C4-2B (cell line): ENCODE data around the gene COA1.
"Not testable (repeated sequence)": the region's sequence is repeated elsewhere in the genome, so short reads cannot be mapped to it uniquely, and the experiment has no call there.

Experiments
- H3K27ac ChIP-seq: fragments of 450-650 bp; 2 replicates; pipeline ENCODE4 v1.5.1; 2017
- ZFX ChIP-seq: fragments of 450-650 bp; IDR thresholded peaks from 2 replicates; pipeline ENCODE4 v1.6.1; 2017
- TF ChIP-seq, protein P1 (sequence below): fragments of 450-650 bp; conservative IDR thresholded peaks from 2 replicates; pipeline ENCODE4 v1.5.1; 2017; ENCODE audit warnings: mild to moderate bottlenecking

Gene COA1

GRCh38 chr7:43735403-43735801, 6.1 kb upstream of the COA1 start:
- no peak for TF ChIP-seq ZFX
- no peak overlapping the region for H3K27ac ChIP-seq

GRCh38 chr7:43734575-43735332, 5.4 kb upstream of the COA1 start:
- not testable (repeated sequence) for H3K27ac ChIP-seq

DNA sequence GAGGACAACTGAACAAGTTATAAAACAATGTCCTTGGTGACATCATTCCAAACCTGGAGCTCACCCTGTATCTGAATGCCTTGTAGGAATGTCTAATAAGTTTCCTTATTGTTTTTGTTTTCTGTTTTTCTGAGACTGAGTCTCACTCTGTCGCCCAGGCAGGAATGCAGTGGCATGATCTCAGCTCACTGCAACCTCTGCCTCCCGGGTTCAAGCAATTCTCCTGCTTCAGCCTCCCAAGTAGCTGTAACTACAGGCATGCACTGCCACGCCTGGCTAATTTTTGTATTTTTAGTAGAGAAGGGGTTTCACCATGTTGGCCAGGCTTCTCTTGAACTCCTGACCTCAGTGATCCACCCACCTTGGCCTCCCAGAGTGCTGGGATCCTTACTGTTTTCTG, 2.2 kb upstream of the COA1 start:
- H3K27ac ChIP-seq = not testable (repeated sequence)

- TF ChIP-seq, protein P1, sequence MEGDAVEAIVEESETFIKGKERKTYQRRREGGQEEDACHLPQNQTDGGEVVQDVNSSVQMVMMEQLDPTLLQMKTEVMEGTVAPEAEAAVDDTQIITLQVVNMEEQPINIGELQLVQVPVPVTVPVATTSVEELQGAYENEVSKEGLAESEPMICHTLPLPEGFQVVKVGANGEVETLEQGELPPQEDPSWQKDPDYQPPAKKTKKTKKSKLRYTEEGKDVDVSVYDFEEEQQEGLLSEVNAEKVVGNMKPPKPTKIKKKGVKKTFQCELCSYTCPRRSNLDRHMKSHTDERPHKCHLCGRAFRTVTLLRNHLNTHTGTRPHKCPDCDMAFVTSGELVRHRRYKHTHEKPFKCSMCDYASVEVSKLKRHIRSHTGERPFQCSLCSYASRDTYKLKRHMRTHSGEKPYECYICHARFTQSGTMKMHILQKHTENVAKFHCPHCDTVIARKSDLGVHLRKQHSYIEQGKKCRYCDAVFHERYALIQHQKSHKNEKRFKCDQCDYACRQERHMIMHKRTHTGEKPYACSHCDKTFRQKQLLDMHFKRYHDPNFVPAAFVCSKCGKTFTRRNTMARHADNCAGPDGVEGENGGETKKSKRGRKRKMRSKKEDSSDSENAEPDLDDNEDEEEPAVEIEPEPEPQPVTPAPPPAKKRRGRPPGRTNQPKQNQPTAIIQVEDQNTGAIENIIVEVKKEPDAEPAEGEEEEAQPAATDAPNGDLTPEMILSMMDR = no peak
- no peak for TF ChIP-seq ZFX
- peak overlapping the region; percentile 86 for H3K27ac ChIP-seq
Measured at GRCh38 chr7:43729924-43730248, 563 bp upstream of the COA1 start.

DNA sequence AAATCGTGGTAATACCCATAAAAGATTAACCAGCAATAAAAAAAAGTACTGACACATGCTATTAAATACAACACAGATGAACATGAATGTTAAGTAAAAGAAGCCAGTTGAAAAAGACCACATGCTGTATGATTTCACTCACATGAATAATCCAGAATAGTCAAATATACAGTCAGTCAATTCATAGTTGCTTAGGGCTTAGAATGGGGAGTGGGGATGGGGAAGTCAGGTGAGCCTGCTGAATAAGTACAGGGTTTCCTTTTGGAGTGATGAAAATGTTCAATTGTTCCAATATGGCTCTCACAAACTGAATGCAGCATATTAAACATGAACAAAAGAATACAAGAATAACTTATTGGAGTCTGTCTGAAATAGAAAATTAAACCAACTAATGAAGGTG, 1.8 kb downstream of the COA1 start:
- H3K27ac ChIP-seq = no peak overlapping the region
- TF ChIP-seq ZFX = no peak
- TF ChIP-seq, protein P1 = no peak

- H3K27ac ChIP-seq = no peak overlapping the region
- TF ChIP-seq, protein P1 = no peak
- TF ChIP-seq ZFX = no peak
Measured at GRCh38 chr7:43727003-43727402, 2.3 kb downstream of the COA1 start.

DNA sequence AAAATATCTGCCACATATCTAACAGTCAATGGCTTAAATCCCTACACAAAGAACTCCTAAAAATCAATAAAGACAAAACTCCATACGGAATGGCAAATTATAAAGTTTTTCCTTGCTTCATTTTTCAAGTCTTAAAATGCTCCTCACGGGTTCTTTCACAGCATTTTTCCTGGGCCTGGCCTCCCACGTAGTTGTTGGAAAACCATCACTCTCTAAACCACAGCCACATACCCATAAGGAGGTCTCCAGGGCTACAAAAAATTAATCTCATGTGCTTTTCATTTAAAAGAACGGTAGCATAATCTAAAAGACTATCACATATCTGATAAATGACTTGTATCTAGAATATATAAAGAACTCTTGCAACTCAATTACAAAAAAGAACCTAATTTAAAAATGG, 2.9 kb downstream of the COA1 start:
- TF ChIP-seq, protein P1 = no peak

DNA sequence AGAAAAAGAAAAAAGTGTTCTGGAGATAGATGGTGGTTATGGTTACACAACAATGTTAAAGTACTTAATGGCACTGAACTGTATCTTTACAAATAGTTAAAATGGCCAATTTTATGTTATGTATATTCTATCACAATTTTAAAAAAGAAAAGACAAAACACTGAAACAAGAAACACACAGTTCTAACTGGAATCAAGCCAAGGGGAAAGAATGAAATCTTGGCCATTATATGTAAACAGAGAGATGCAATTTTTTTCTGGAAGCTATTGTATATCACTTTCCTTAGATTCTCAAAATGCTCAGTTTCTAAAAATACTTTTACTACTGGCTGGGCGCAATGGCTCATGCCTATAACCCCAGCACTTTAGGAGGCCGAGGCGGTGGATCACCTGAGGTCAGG, 4.1 kb downstream of the COA1 start:
- TF ChIP-seq ZFX = no peak
- TF ChIP-seq, protein P1 = no peak
- H3K27ac ChIP-seq = no peak overlapping the region

More for the DNA sequence above, 2.9 kb downstream of the COA1 start:
- H3K27ac ChIP-seq = no peak overlapping the region

- no peak overlapping the region for H3K27ac ChIP-seq
- TF ChIP-seq, protein P1 = no peak
- TF ChIP-seq ZFX = no peak
Measured at GRCh38 chr7:43723007-43723341, 6.3 kb downstream of the COA1 start.
